ENCODE measurements around the gene PARVG. TPM values are rescaled to one million over a fixed set of nuclear protein-coding genes. Genes with fewer than 3 reads are reported as not detected.

Gene PARVG
- total and polyA plus RNA-seq, 9 of the 15 experiments (the other 6 are each of a cell fraction or from before 2014, with no cell fraction given) = 0.35 TPM; not detected in 8

DNA sequence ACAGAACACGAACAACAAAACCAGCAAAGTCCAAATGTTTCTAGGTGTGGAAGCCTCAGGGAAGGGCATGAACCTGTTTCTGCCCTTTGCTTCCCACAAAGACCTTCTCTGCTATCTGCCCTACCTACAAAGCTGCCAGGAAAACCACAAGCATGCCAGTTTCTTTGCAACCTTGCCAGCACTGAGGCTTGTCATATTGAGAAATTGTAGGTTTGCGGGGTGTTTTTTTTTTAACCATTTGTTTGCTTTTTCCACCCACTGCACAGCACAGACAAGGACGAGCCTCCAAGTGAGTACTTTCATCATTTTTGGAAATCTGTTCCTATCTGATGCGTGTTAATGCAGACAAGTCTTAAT, 12.8 kb downstream of the PARVG start:
- WGBS (ENCODE audit: insufficient coverage, low coverage, missing lambda C conversion rate) = 2% methylated on average over 4 of the region's 4 CpGs
- ChIA-PET POLR2A (interaction anchor here (1.0 kb wide), 1 partner anchor 9 kb away, joined by 3 read pairs; no protein-coding TSS in a partner anchor), CTCF (ENCODE audit: low intra/inter-chr PET ratio) (no interaction called here)
- intact Hi-C loops (cut with micrococcal nuclease) (no loop called here), in situ Hi-C loops (cut with MboI) (no loop called here)
- TF ChIP-seq SREBF1 (IDR thresholded peaks at IDR 0.05; ENCODE audit: borderline replicate concordance, low read depth, low read length) = no peak
- TF ChIP-seq SRSF1 (IDR thresholded peaks at IDR 0.05; ENCODE audit: low read depth, low read length) = no peak
- no peak for TF ChIP-seq GABPB2 (CRISPR knock-in tag; conservative IDR thresholded peaks at IDR 0.05)
- TF ChIP-seq GATA2 (CRISPR knock-in tag; IDR thresholded peaks at IDR 0.05) = no peak
- H3K9ac ChIP-seq (ENCODE audit: insufficient read depth in 1 of 2, low read depth in 2 of 2, low read length in 2 of 2) = no peak overlapping the region
- no peak overlapping the region for H3K4me3 ChIP-seq
- H3K4me2 ChIP-seq (ENCODE audit: insufficient read depth, low read length) = no peak overlapping the region
- no peaks in the 10 kb centered on the region for H3K79me2 ChIP-seq (ENCODE audit: control insufficient read depth, insufficient read depth, low read length)
- no TSS peak for BruUV-seq (replicated peaks)
- H3K27me3 ChIP-seq (ENCODE audit: control insufficient read depth in 2 of 2, insufficient read depth in 2 of 2, low read length in 2 of 2) = peaks cover 0 to 13% of the 10 kb centered on the region in 2 experiments; a peak in 2 of 5 replicates
- no peaks in the 10 kb centered on the region; the same call in 1 of the 2 replicates for H4K20me1 ChIP-seq (replicated peaks; ENCODE audit: control insufficient read depth, insufficient read depth, low read length)
- no peaks in the 10 kb centered on the region for H3K36me3 ChIP-seq (ENCODE audit: control insufficient read depth, insufficient read depth, low read length)
- no peak overlapping the region for H3K27ac ChIP-seq (ENCODE audit: extremely low read depth, low read depth, low read length)
- H3K9me3 ChIP-seq (replicated peaks; ENCODE audit: control insufficient read depth, insufficient read depth, low read depth, low read length) = no peaks in the 10 kb centered on the region
- no peak for FAIRE-seq
- peaks cover 0 to 13% of the 10 kb centered on the region in 2 experiments; a peak in 2 of 5 replicates for H3K4me1 ChIP-seq (replicated peaks in 1 of 2; ENCODE audit: control insufficient read depth in 2 of 2, insufficient read depth in 2 of 2, low read length in 2 of 2)
- H2AFZ ChIP-seq (ENCODE audit: low read depth, low read length) = no peak overlapping the region
- no peak for ATAC-seq
- no peak for DNase-seq (ENCODE audit: extremely low read depth in 1 of 4, low spot score in 3 of 4)
- no peaks in the 10 kb centered on the region for H3K9me1 ChIP-seq (ENCODE audit: control insufficient read depth, insufficient read depth, low read length)

- Histone ChIP-seq H3K4me3 (no peak overlapping the region), H3K4me2 (ENCODE audit: insufficient read depth, low read length) (no peak overlapping the region), H3K27me3 (ENCODE audit: control insufficient read depth in 2 of 2, insufficient read depth in 2 of 2, low read length in 2 of 2) (peaks cover 0 to 4% of the 10 kb centered on the region in 2 experiments; a peak in 2 of 5 replicates), H3K9me1 (ENCODE audit: control insufficient read depth, insufficient read depth, low read length) (no peaks in the 10 kb centered on the region), H3K9ac (ENCODE audit: insufficient read depth in 1 of 2, low read depth in 2 of 2, low read length in 2 of 2) (no peak overlapping the region), H2AFZ (ENCODE audit: low read depth, low read length) (no peak overlapping the region), H3K9me3 (replicated peaks; ENCODE audit: control insufficient read depth, insufficient read depth, low read depth, low read length) (no peaks in the 10 kb centered on the region), H3K36me3 (ENCODE audit: control insufficient read depth, insufficient read depth, low read length) (no peaks in the 10 kb centered on the region), H3K27ac (ENCODE audit: extremely low read depth, low read depth, low read length) (no peak overlapping the region), H3K79me2 (ENCODE audit: control insufficient read depth, insufficient read depth, low read length) (no peaks in the 10 kb centered on the region), H3K4me1 (replicated peaks in 1 of 2; ENCODE audit: control insufficient read depth in 2 of 2, insufficient read depth in 2 of 2, low read length in 2 of 2) (peaks cover 0 to 13% of the 10 kb centered on the region in 2 experiments; a peak in 2 of 5 replicates), H4K20me1 (replicated peaks; ENCODE audit: control insufficient read depth, insufficient read depth, low read length) (no peaks in the 10 kb centered on the region; the same call in 1 of the 2 replicates)
- intact Hi-C loops (cut with micrococcal nuclease) = no loop called here
- FAIRE-seq = no peak
- CTCF ChIA-PET (ENCODE audit: low intra/inter-chr PET ratio) = no interaction called here
- no peak for ATAC-seq
- POLR2A ChIA-PET = interaction anchor here (1.0 kb wide), 1 partner anchor 8 kb away, joined by 3 read pairs; no protein-coding TSS in a partner anchor
- BruUV-seq (replicated peaks) = no TSS peak
- DNase-seq (ENCODE audit: extremely low read depth in 1 of 4, low spot score in 3 of 4) = no peak
- 0% methylated on average over 1 of the region's 2 CpGs for WGBS (ENCODE audit: insufficient coverage, low coverage, missing lambda C conversion rate)
- in situ Hi-C loops (cut with MboI) = no loop called here
- TF ChIP-seq PHTF2 (CRISPR knock-in tag; IDR thresholded peaks at IDR 0.05) (no peak), ZNF79 (CRISPR knock-in tag; IDR thresholded peaks at IDR 0.05; ENCODE audit: low read depth) (no peak), HDAC3 (IDR thresholded peaks at IDR 0.05; ENCODE audit: borderline replicate concordance, partially characterized antibody) (no peak), CEBPB (tag; IDR thresholded peaks at IDR 0.05) (no peak), SREBF2 (CRISPR knock-in tag; IDR thresholded peaks at IDR 0.05) (no peak), CREB1 (IDR thresholded peaks at IDR 0.05) (no peak), CREB1 (CRISPR knock-in tag; IDR thresholded peaks at IDR 0.05) (no peak), KAT2B (IDR thresholded peaks at IDR 0.05; ENCODE audit: low read depth, low read length) (no peak), PHB2 (IDR thresholded peaks at IDR 0.05; ENCODE audit: low read depth) (no peak), XRCC3 (IDR thresholded peaks at IDR 0.05) (no peak), CBX8 (IDR thresholded peaks at IDR 0.05; ENCODE audit: borderline replicate concordance, extremely low read depth, low read depth, low read length, poor library complexity, severe bottlenecking) (no peak), HES1 (IDR thresholded peaks at IDR 0.05; ENCODE audit: low read depth) (no peak)
- TF ChIP-seq, protein P1, sequence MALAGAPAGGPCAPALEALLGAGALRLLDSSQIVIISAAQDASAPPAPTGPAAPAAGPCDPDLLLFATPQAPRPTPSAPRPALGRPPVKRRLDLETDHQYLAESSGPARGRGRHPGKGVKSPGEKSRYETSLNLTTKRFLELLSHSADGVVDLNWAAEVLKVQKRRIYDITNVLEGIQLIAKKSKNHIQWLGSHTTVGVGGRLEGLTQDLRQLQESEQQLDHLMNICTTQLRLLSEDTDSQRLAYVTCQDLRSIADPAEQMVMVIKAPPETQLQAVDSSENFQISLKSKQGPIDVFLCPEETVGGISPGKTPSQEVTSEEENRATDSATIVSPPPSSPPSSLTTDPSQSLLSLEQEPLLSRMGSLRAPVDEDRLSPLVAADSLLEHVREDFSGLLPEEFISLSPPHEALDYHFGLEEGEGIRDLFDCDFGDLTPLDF (CRISPR knock-in tag; IDR thresholded peaks at IDR 0.05) = no peak
Observed at GRCh38 chr22:44194569-44194968, 13.8 kb downstream of the PARVG start.

Measured in K562 (cell line).